Lower leg skin (tissue), 3 donors: ENCODE measurements around the gene ADGRE3.

Experiments used
- CTCF ChIP-seq, 3 donors: fragments of 450-650 bp; IDR thresholded peaks; one replicate each; pipeline ENCODE4 v1.5.1; 2016; ENCODE audit warnings: antibody characterized with exemption in 3 of 3, mild to moderate bottlenecking in 3 of 3, moderate library complexity in 2 of 3
- POLR2A ChIP-seq, 2 donors: fragments of 450-650 bp; IDR thresholded peaks; one replicate each; pipeline ENCODE4 v1.6.1; 2016 to 2017; ENCODE audit warnings: antibody characterized with exemption in 2 of 2, mild to moderate bottlenecking in 1 of 2, moderate library complexity in 1 of 2

- no peak for TF ChIP-seq CTCF (IDR thresholded peaks at IDR 0.05)
- no peak for TF ChIP-seq POLR2A (IDR thresholded peaks at IDR 0.05)
Observed at GRCh38 chr19:14682084-14682483, 7.4 kb upstream of the ADGRE3 start.
